ENCODE results near the gene NR4A3. TPM values are rescaled to one million over a fixed set of nuclear protein-coding genes. Genes with fewer than 3 reads are reported as not detected.

NR4A3 gene
- total RNA-seq, 1 donor, result 1.5 TPM

DNA sequence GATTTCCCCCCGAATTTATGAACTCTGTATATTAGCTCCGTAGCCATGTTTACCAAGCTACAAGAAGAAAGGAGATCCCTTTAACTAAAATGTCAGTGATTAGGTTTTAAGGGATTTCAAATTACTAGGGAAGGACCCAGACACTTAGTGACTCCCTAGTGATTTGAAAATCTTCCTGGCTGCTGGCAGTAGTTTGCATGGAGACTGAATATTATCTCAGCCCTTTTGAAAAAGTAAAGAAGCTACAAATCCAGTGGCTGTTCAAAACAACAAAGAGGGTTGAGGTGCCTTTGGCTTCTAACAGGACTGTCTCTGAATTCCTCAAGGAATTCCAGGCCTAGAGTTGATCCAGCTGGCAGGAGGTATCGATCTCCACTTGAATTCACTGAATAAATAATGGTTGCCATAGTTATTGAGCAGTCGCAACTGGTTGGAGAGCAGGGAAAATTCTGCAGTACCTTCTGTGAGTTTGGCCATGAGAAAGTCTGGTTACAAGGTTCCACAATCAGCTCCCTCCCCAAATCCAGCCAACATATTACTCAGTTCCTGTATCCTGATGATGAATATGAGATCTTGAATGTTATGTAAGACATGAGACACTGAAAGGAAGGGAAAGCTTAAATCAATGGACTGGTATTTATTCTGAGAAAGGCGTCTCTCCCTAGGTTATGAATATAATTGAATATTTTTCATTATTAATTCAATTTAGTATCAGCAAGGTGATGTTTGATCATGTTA, 37.7 kb downstream of the NR4A3 start:
- TF ChIP-seq, protein P1, sequence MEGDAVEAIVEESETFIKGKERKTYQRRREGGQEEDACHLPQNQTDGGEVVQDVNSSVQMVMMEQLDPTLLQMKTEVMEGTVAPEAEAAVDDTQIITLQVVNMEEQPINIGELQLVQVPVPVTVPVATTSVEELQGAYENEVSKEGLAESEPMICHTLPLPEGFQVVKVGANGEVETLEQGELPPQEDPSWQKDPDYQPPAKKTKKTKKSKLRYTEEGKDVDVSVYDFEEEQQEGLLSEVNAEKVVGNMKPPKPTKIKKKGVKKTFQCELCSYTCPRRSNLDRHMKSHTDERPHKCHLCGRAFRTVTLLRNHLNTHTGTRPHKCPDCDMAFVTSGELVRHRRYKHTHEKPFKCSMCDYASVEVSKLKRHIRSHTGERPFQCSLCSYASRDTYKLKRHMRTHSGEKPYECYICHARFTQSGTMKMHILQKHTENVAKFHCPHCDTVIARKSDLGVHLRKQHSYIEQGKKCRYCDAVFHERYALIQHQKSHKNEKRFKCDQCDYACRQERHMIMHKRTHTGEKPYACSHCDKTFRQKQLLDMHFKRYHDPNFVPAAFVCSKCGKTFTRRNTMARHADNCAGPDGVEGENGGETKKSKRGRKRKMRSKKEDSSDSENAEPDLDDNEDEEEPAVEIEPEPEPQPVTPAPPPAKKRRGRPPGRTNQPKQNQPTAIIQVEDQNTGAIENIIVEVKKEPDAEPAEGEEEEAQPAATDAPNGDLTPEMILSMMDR (IDR thresholded peaks at IDR 0.05; ENCODE audit: insufficient read depth, low read length), result no peak
- peak; percentile 64 for DNase-seq (ENCODE audit: low read depth)
- H3K4me3 ChIP-seq (ENCODE audit: low read depth, low read length), result no peak overlapping the region

DNA sequence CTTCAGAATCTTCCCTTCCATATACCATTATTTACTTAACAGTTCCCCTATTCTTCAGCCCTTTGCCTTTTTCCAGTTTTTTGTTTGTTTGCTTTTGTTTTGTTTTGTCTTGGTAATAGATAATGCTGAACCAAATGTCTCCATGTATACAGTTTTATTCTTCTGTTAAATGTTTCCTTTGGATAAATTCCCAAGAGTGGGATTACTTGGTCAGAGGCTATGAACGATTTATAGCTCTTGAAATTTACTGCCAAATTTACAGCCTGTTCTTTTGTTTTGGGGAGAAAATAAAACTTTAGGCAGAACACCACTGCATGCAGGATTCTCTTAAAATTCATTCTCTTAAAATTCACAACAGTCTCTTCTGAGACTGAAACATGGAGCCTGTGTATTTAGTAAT, 38.6 kb downstream of the NR4A3 start:
- DNase-seq (ENCODE audit: low read depth), result no peak
- TF ChIP-seq, protein P1 (IDR thresholded peaks at IDR 0.05; ENCODE audit: insufficient read depth, low read length), result no peak
- no peak overlapping the region for H3K4me3 ChIP-seq (ENCODE audit: low read depth, low read length)

DNA sequence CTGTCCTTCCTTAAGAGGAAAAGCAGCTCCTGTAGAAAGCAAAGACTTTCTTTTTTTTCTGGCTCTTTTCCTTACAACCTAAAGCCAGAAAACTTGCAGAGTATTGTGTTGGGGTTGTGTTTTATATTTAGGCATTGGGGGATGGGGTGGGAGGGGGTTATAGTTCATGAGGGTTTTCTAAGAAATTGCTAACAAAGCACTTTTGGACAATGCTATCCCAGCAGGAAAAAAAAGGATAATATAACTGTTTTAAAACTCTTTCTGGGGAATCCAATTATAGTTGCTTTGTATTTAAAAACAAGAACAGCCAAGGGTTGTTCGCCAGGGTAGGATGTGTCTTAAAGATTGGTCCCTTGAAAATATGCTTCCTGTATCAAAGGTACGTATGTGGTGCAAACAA, 42.3 kb downstream of the NR4A3 start:
- TF ChIP-seq, protein P1 (IDR thresholded peaks at IDR 0.05; ENCODE audit: insufficient read depth, low read length), result no peak
- no peak overlapping the region for H3K4me3 ChIP-seq (ENCODE audit: low read depth, low read length)
- no peak for DNase-seq (ENCODE audit: low read depth)

DNA sequence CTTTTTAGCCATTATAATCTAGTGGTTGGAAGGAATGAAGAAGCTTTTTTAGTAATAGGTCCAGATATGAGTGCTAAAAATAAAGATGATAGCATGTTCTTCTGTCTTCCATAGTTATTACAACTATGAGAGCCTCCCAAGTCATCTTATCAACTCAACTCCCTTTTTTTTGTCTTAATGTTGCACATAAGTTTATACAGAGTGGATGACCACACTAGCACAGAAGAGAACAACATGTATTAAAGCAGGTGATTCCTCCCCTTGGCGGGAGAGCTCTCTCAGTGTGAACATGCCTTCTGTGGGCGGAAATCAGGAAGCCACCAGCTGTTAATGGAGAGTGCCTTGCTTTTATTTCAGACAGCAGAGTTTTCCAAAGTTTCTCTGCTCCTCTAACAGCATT, 44.7 kb downstream of the NR4A3 start:
- TF ChIP-seq, protein P1 (IDR thresholded peaks at IDR 0.05; ENCODE audit: insufficient read depth, low read length), result no peak
- H3K4me3 ChIP-seq (ENCODE audit: low read depth, low read length), result no peak overlapping the region
- DNase-seq (ENCODE audit: low read depth), result no peak

DNA sequence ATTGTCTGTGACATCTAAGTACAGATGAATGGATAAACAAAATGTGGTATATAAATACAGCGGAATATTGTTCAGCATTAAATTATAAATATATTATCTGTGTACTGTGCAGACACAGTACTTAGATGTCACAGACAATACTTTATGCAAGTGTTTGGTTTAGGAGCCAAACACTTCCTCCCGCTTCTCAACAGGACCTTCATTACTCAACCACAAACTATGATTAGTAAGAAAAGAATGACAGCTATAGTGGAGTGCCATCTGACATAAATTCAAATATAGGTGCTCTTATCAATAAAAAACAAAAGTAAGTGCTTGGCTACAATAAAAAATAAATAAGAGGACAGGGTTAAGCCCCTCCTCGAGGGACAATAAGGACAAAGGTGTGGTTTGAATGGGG, 45.9 kb downstream of the NR4A3 start:
- H3K4me3 ChIP-seq (ENCODE audit: low read depth, low read length), result no peak overlapping the region
- TF ChIP-seq, protein P1 (IDR thresholded peaks at IDR 0.05; ENCODE audit: insufficient read depth, low read length), result no peak
- DNase-seq (ENCODE audit: low read depth), result no peak

DNA sequence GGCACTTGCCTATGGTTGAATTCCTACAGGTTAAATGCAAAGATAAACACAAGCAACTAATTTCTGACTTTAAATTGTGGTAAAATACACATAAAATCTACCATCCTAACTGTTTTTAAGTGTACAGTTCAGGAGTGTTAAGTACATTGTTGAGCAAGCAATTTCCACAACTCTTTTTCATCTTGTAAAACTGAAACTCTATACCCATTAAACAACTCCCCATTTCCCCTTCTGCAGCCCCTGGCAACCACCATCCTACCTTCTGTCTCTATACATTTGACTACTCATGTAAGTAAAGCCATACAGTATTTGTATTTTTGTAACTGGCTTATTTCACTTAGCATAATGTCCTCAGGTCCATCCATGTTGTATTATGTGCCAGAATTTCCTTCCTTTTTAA, 46.3 kb downstream of the NR4A3 start:
- TF ChIP-seq, protein P1 (IDR thresholded peaks at IDR 0.05; ENCODE audit: insufficient read depth, low read length), result no peak
- no peak for DNase-seq (ENCODE audit: low read depth)
- H3K4me3 ChIP-seq (ENCODE audit: low read depth, low read length), result no peak overlapping the region

DNA sequence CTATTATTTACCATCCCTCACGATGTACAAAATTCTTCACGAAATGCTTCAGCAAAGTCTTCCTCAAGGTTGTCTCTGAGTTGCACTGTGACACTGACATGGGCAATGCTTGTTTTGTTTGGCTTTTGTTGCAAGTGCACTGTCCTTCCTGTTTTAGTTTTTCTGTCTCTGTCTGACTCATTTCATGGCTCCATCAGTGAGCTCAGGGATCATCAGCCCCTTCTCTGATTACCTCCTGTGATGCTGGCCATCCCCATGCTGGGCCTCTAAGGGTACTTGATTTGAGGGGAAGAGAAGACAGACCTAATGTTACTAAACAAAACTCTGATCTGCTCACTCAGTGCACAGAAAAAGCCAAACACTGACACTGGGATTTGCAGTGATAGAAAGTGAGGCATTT, 47.2 kb downstream of the NR4A3 start:
- TF ChIP-seq, protein P1 (IDR thresholded peaks at IDR 0.05; ENCODE audit: insufficient read depth, low read length), result no peak
- DNase-seq (ENCODE audit: low read depth), result no peak

More for the DNA sequence above, 47.2 kb downstream of the NR4A3 start:
- H3K4me3 ChIP-seq (ENCODE audit: low read depth, low read length), result no peak overlapping the region
